A549 (cell line): ENCODE data around the gene PSMB5. TPM values are rescaled to one million over a fixed set of nuclear protein-coding genes. Genes with fewer than 3 reads are reported as not detected.

Source experiments
- ATAC-seq, 2 experiments: fragments of 200-7000 bp in 1 of 2; fragments of >200 bp in 1 of 2; cut with Nextera tagmentation in 1 of 2; cut with Tn5 transposase in 1 of 2; 3 replicates each; pipeline versions ENCODE4 v1.8.0 to v1.9.1; 2018 to 2020; ENCODE audit warnings: mild to moderate bottlenecking in 1 of 2, moderate library complexity in 1 of 2
- CTCF ChIA-PET: fragments of 300-600 bp; sonication (Branson Sonifier 250); formaldehyde crosslinking; extraction: SDS; loops from one replicate; lab custom pipeline; 2021; ENCODE audit warnings: antibody characterized with exemption, inconsistent platforms; lab: Yijun Ruan, JAX
- POLR2A ChIA-PET: fragments of 350-600 bp; formaldehyde crosslinking; extraction: SDS; loops from one replicate; lab custom pipeline; 2021; ENCODE audit warnings: antibody characterized with exemption, inconsistent platforms; lab: Yijun Ruan, JAX
- DNase-seq, 2 experiments: peaks; one replicate each; pipeline versions ENCODE4 v3.0.0 to v3.0.0-alpha.2; 2011 to 2016; ENCODE audit warnings: low read depth in 1 of 2, low spot score in 1 of 2
- FAIRE-seq: peaks from 2 replicates; lab custom pipeline; 2011; peaks lifted over from hg19 to GRCh38; lab: Jason Lieb, UNC
- H3K27ac ChIP-seq, 2 experiments: fragments of >200 bp; sonication (Bioruptor Twin); formaldehyde crosslinking; 3 replicates each; pipeline ENCODE4 v1.5.1; 2016 to 2017
- H3K4me1 ChIP-seq: fragments of >200 bp; sonication (Bioruptor Twin); formaldehyde crosslinking; 3 replicates; pipeline ENCODE4 v1.6.1; 2016
- H3K4me2 ChIP-seq: fragments of >200 bp; sonication (Bioruptor Twin); formaldehyde crosslinking; 3 replicates; pipeline ENCODE4 v1.6.1; 2016
- H3K4me3 ChIP-seq: fragments of >200 bp; sonication (Bioruptor Twin); formaldehyde crosslinking; 3 replicates; pipeline ENCODE4 v1.5.1; 2016
- H3K9me3 ChIP-seq: fragments of >200 bp; sonication (Bioruptor Twin); formaldehyde crosslinking; 3 replicates; pipeline ENCODE4 v1.6.1; 2016
- CHD2 ChIP-seq: fragments of 150-350 bp; IDR thresholded peaks from 2 replicates; pipeline ENCODE4 v1.6.1; 2014; ENCODE audit warnings: low read length; ENCODE audit not compliant: partially characterized antibody
- CTCF ChIP-seq: fragments of >200 bp; sonication (Bioruptor Twin); formaldehyde crosslinking; IDR thresholded peaks from 3 replicates; pipeline ENCODE4 v1.5.1; 2016
- E2F6 ChIP-seq: IDR thresholded peaks from 2 replicates; pipeline ENCODE4 v1.6.1; 2012; ENCODE audit warnings: low read depth, borderline replicate concordance
- EHF ChIP-seq: fragments of 250-450 bp; sonication (Bioruptor Pico); IDR thresholded peaks from 2 replicates; pipeline ENCODE4 v1.5.0; 2020; ENCODE audit warnings: mild to moderate bottlenecking
- EHMT2 ChIP-seq: fragments of 200-600 bp; sonication (generic); IDR thresholded peaks from 2 replicates; pipeline ENCODE4 v1.6.1; 2016; ENCODE audit warnings: antibody characterized with exemption, low read depth, mild to moderate bottlenecking, moderate library complexity
- ELK1 ChIP-seq: fragments of 150-350 bp; IDR thresholded peaks from 2 replicates; pipeline ENCODE4 v1.6.1; 2014; ENCODE audit warnings: low read depth, mild to moderate bottlenecking, low read length
- FOSB ChIP-seq: fragments of 250-450 bp; sonication (Bioruptor Pico); IDR thresholded peaks from 2 replicates; pipeline ENCODE4 v1.5.0; 2020; ENCODE audit warnings: mild to moderate bottlenecking, moderate library complexity
- HES2 ChIP-seq: fragments of >200 bp; sonication (Bioruptor Twin); formaldehyde crosslinking; IDR thresholded peaks from 2 replicates; pipeline ENCODE4 v1.6.1; 2016
- HEYL ChIP-seq: fragments of 250-450 bp; sonication (Bioruptor Pico); IDR thresholded peaks from 2 replicates; pipeline ENCODE4 v1.8.0; 2021; ENCODE audit warnings: mild to moderate bottlenecking, moderate library complexity
- HOXA7 ChIP-seq: fragments of 250-450 bp; sonication (Bioruptor Pico); IDR thresholded peaks from 2 replicates; pipeline ENCODE4 v1.5.0; 2020; ENCODE audit warnings: mild to moderate bottlenecking, moderate library complexity
- HOXB5 ChIP-seq: fragments of 250-450 bp; sonication (Bioruptor Pico); IDR thresholded peaks from 2 replicates; pipeline ENCODE4 v1.5.0; 2020; ENCODE audit warnings: mild to moderate bottlenecking, moderate library complexity
- MAFK ChIP-seq: fragments of 450-650 bp; IDR thresholded peaks from 2 replicates; pipeline ENCODE4 v1.6.1; 2014; ENCODE audit not compliant: partially characterized antibody
- POLR2AphosphoS2 ChIP-seq: conservative IDR thresholded peaks from 2 replicates; pipeline ENCODE4 v1.6.1; 2012; ENCODE audit warnings: low read length, improper control_type of control experiment, inconsistent platforms
- RAD21 ChIP-seq, 2 experiments: fragments of >200 bp in 1 of 2; sonication (Bioruptor Twin) in 1 of 2; formaldehyde crosslinking in 1 of 2; IDR thresholded peaks in 1 of 2; conservative IDR thresholded peaks in 1 of 2; 2 replicates in 1 of 2; 3 replicates in 1 of 2; pipeline ENCODE4 v1.6.1; 2012 to 2018; ENCODE audit warnings: inconsistent platforms in 1 of 2
- RFX5 ChIP-seq: fragments of 450-650 bp; IDR thresholded peaks from 2 replicates; pipeline ENCODE4 v1.7.1; 2014; ENCODE audit warnings: antibody characterized with exemption, mild to moderate bottlenecking, moderate library complexity
- RNF2 ChIP-seq: fragments of 200-600 bp; sonication (generic); IDR thresholded peaks from 2 replicates; pipeline ENCODE4 v1.6.1; 2016; ENCODE audit warnings: low read depth, mild to moderate bottlenecking, antibody characterized with exemption, moderate library complexity, borderline replicate concordance
- SMC3 ChIP-seq: fragments of >200 bp; sonication (Bioruptor Twin); formaldehyde crosslinking; IDR thresholded peaks from 3 replicates; pipeline ENCODE4 v1.6.1; 2018; ENCODE audit warnings: inconsistent platforms
- SREBF2 ChIP-seq: fragments of 450-650 bp; IDR thresholded peaks from 2 replicates; pipeline ENCODE4 v1.6.1; 2014; ENCODE audit warnings: mild to moderate bottlenecking, moderate library complexity
- TFCP2L1 ChIP-seq: fragments of 250-450 bp; sonication (Bioruptor Pico); IDR thresholded peaks from 2 replicates; pipeline ENCODE4 v1.5.0; 2021; ENCODE audit warnings: mild to moderate bottlenecking
- ZFP36 ChIP-seq: fragments of 450-650 bp; IDR thresholded peaks from 2 replicates; pipeline ENCODE4 v1.6.1; 2014; ENCODE audit warnings: borderline replicate concordance; ENCODE audit not compliant: partially characterized antibody
- WGBS: methylation state at CpG from one replicate; pipeline ENCODE4 v1.1.6; 2017; ENCODE audit errors: missing lambda C conversion rate; 5-methylcytosine and 5-hydroxymethylcytosine counted together
- polyA plus RNA-seq, 4 experiments: library from polyadenylated mRNA; depleted of rRNA in 3 of 4; stranded (reverse); fragments of >200 nt; fragmentation: RNase III in 1 of 4; extraction: RNeasy Plus Mini Kit Qiagen cat#74134 plus additional on column Dnase treatment in 1 of 4; gene quantifications; 2 replicates in 3 of 4; 3 replicates in 1 of 4; pipeline ENCODE4 v1.2.3, GENCODE V29; 2011 to 2017
- TF ChIP-seq, protein P1 (sequence below): fragments of >200 bp; sonication (Bioruptor Twin); formaldehyde crosslinking; IDR thresholded peaks from 3 replicates; pipeline ENCODE4 v1.6.1; 2016
- TF ChIP-seq, protein P2 (sequence below): IDR thresholded peaks from 2 replicates; pipeline ENCODE4 v1.6.1; 2012
- TF ChIP-seq, protein P3 (sequence below): fragments of 450-650 bp; IDR thresholded peaks from 2 replicates; pipeline ENCODE4 v1.6.1; 2014; ENCODE audit warnings: antibody characterized with exemption

Gene PSMB5
- polyA plus RNA-seq, 2 of the 4 experiments (the other 2 are of a cell fraction), result 283 to 365 TPM

DNA sequence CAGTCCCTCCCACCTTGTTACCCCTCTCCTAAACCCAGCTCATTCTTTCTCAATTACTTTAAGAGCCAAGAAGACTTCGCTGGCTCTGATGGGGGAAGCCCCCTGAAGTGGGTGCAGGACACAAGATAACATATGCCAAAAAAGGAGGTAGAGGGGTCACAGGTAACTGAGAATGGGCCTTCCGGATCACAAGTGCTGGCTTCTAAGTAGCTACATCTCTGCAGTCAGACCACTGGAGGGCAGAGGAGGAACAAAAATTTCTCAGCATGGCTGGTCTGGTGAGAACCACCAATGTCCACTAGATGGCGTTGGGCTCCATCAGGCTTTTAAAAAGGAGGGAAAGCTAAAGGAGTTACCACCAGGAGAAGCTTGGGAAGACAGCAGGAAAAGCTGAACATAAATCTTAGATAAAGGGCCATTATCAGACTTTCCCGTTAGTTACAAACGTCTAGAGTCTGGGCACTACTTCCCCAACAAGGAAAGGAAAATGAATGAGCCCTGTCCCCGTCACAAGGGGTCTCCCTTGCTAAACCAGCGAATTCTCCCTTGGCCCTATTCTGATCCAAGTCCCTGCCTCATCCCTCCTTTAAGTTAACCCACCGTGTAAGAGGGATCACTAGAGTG, 34.2 kb upstream of the PSMB5 start:
- TF ChIP-seq, protein P1, sequence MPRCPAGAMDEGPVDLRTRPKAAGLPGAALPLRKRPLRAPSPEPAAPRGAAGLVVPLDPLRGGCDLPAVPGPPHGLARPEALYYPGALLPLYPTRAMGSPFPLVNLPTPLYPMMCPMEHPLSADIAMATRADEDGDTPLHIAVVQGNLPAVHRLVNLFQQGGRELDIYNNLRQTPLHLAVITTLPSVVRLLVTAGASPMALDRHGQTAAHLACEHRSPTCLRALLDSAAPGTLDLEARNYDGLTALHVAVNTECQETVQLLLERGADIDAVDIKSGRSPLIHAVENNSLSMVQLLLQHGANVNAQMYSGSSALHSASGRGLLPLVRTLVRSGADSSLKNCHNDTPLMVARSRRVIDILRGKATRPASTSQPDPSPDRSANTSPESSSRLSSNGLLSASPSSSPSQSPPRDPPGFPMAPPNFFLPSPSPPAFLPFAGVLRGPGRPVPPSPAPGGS, result no peak
- TF ChIP-seq TFCP2L1 (no peak), ZFP36 (no peak), RAD21 (conservative IDR thresholded peaks at IDR 0.05 in 1 of 2, IDR thresholded peaks at IDR 0.05 in 1 of 2) (peak; percentile 79), MAFK (no peak), POLR2AphosphoS2 (no peak), SMC3 (peak; percentile 83), HEYL (CRISPR knock-in tag) (no peak), ELK1 (no peak), E2F6 (peak; percentile 65; the same call in 1 of the 2 replicates), CHD2 (no peak), EHF (no peak), HOXB5 (CRISPR knock-in tag) (no peak), HOXA7 (CRISPR knock-in tag) (no peak), FOSB (CRISPR knock-in tag) (no peak), HES2 (no peak), EHMT2 (no peak), SREBF2 (no peak), CTCF (peak; percentile 99), RFX5 (no peak), RNF2 (no peak)
- TF ChIP-seq, protein P2, sequence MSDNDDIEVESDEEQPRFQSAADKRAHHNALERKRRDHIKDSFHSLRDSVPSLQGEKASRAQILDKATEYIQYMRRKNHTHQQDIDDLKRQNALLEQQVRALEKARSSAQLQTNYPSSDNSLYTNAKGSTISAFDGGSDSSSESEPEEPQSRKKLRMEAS, result peak; percentile 82
- TF ChIP-seq, protein P3, sequence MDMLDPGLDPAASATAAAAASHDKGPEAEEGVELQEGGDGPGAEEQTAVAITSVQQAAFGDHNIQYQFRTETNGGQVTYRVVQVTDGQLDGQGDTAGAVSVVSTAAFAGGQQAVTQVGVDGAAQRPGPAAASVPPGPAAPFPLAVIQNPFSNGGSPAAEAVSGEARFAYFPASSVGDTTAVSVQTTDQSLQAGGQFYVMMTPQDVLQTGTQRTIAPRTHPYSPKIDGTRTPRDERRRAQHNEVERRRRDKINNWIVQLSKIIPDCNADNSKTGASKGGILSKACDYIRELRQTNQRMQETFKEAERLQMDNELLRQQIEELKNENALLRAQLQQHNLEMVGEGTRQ, result no peak
- CTCF ChIA-PET, result interaction anchor here (0.5 to 33.8 kb wide), 47 partner anchors 9 to 512 kb away, joined by 3 to 1206 read pairs (median 5); partner anchors contain the start of genes ACIN1, AJUBA, C14orf119 and CDH24
- Histone ChIP-seq H3K4me1 (peaks cover 32% of the 10 kb centered on the region), H3K4me3 (no peak overlapping the region), H3K4me2 (peak overlapping the region; percentile 97), H3K27ac (peak overlapping the region in 1 of 2 experiments; percentile 34; a peak in 2 of 6 replicates), H3K9me3 (no peaks in the 10 kb centered on the region)
- no peak for FAIRE-seq
- ATAC-seq, result peak; percentile 72 to 86
- WGBS, result 26% methylated on average over 8 of the region's 8 CpGs
- POLR2A ChIA-PET, result interaction anchor here (0.5 to 1.6 kb wide), 6 partner anchors 9 to 1600 kb away, joined by 3 to 21 read pairs (median 4); partner anchors contain the start of genes ACIN1, BCL2L2 and C14orf119
- DNase-seq, result peak; percentile 94 to 95
